Esophagus squamous epithelium (tissue), 5 donors: ENCODE measurements around the gene TRPM1. TPM values are rescaled to one million over a fixed set of nuclear protein-coding genes. Genes with fewer than 3 reads are reported as not detected.
A peak's percentile ranks its signal among the peaks of the same experiment; 100 is the strongest.

Source experiments
- DNase-seq: peaks from one replicate; lab custom pipeline; 2025; lab: John Stamatoyannopoulos, UW
- H3K27ac ChIP-seq, 4 donors: fragments of 200-600 bp; sonication (generic); one replicate each; pipeline ENCODE4 v1.5.1; 2016 to 2019; ENCODE audit warnings: mild to moderate bottlenecking in 1 of 4
- H3K27me3 ChIP-seq, 4 donors: fragments of 200-600 bp; sonication (generic); 1 replicate in 3 of 4; 2 replicates in 1 of 4; pipeline versions ENCODE4 v1.5.1 to v1.6.0; 2017 to 2021; ENCODE audit warnings: antibody characterized with exemption in 1 of 4
- H3K36me3 ChIP-seq, 3 donors: fragments of 200-600 bp; sonication (generic); one replicate each; pipeline ENCODE4 v1.5.1; 2016 to 2019
- H3K4me1 ChIP-seq, 3 donors: fragments of 200-600 bp; sonication (generic); one replicate each; pipeline ENCODE4 v1.5.1; 2017 to 2019
- H3K4me3 ChIP-seq, 4 donors: fragments of 200-600 bp; sonication (generic); 1 replicate in 3 of 4; 2 replicates in 1 of 4; pipeline ENCODE4 v1.5.1; 2016 to 2019; ENCODE audit warnings: mild to moderate bottlenecking in 2 of 4, moderate library complexity in 1 of 4
- H3K9me3 ChIP-seq, 3 donors: fragments of 200-600 bp; sonication (generic); one replicate each; pipeline ENCODE4 v1.5.1; 2016 to 2019
- POLR2A ChIP-seq, 4 donors: fragments of 450-650 bp; IDR thresholded peaks; one replicate each; pipeline ENCODE4 v1.6.1; 2017; ENCODE audit warnings: antibody characterized with exemption in 4 of 4, mild to moderate bottlenecking in 4 of 4, moderate library complexity in 3 of 4
- WGBS, 2 donors: methylation state at CpG; one replicate each; pipeline ENCODE4 v1.1.5; 2018; 5-methylcytosine and 5-hydroxymethylcytosine counted together
- intact Hi-C: fragments of 100-400 bp; cut with DNase I; formaldehyde crosslinking; loops from one replicate; pipeline ENCODE4 v1.15.0; 2022
- small RNA-seq, 4 donors: library from RNA; depleted of rRNA; stranded (forward); fragments of <200 nt; gene quantifications; one replicate each; pipeline ENCODE3, GENCODE V24; 2016
- total RNA-seq, 4 donors: library from RNA; depleted of rRNA; stranded (reverse); fragments of >200 nt; gene quantifications; one replicate each; pipeline ENCODE4 v1.1.0, GENCODE V29; 2016
- TF ChIP-seq, protein P1 (sequence below), 6 experiments: fragments of 450-650 bp in 4 of 6; fragments of 200-600 bp in 2 of 6; sonication (generic) in 2 of 6; IDR thresholded peaks; one replicate each; pipeline ENCODE4 v1.5.1; 2016 to 2019; ENCODE audit warnings: antibody characterized with exemption in 6 of 6, mild to moderate bottlenecking in 4 of 6, moderate library complexity in 4 of 6
- donor health status: DM: yes; HTN: yes; CAD: no.

Gene TRPM1
- total RNA-seq, 4 donors from 2014 or later: not detected

- Histone ChIP-seq H3K36me3 (peaks cover 28 to 100% (median 51%) of the 10 kb centered on the region in 3 donors), H3K4me1 (peaks cover 0 to 10% (median 0%) of the 10 kb centered on the region in 3 donors), H3K27ac (peak overlapping the region in 1 of 4 donors; percentile 30), H3K9me3 (no peaks in the 10 kb centered on the region), H3K27me3 (no peaks in the 10 kb centered on the region), H3K4me3 (no peak overlapping the region)
- no peak for DNase-seq
- no peak for TF ChIP-seq POLR2A (IDR thresholded peaks at IDR 0.05)
- TF ChIP-seq, protein P1, sequence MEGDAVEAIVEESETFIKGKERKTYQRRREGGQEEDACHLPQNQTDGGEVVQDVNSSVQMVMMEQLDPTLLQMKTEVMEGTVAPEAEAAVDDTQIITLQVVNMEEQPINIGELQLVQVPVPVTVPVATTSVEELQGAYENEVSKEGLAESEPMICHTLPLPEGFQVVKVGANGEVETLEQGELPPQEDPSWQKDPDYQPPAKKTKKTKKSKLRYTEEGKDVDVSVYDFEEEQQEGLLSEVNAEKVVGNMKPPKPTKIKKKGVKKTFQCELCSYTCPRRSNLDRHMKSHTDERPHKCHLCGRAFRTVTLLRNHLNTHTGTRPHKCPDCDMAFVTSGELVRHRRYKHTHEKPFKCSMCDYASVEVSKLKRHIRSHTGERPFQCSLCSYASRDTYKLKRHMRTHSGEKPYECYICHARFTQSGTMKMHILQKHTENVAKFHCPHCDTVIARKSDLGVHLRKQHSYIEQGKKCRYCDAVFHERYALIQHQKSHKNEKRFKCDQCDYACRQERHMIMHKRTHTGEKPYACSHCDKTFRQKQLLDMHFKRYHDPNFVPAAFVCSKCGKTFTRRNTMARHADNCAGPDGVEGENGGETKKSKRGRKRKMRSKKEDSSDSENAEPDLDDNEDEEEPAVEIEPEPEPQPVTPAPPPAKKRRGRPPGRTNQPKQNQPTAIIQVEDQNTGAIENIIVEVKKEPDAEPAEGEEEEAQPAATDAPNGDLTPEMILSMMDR (IDR thresholded peaks at IDR 0.05): no peak
- intact Hi-C loops: no loop called here
- WGBS, 2 donors: 42 to 69% methylated on average over 6 of the region's 7 CpGs
These were observed 147.7 kb downstream of the TRPM1 start for GRCh38 chr15:30953731-30954378.

- Histone ChIP-seq H3K36me3 (peaks cover 27 to 100% (median 45%) of the 10 kb centered on the region in 3 donors), H3K4me3 (no peak overlapping the region), H3K27ac (no peak overlapping the region), H3K9me3 (no peaks in the 10 kb centered on the region), H3K4me1 (peaks cover 0 to 10% (median 0%) of the 10 kb centered on the region in 3 donors), H3K27me3 (no peaks in the 10 kb centered on the region)
- TF ChIP-seq POLR2A (IDR thresholded peaks at IDR 0.05): no peak
- TF ChIP-seq, protein P1 (IDR thresholded peaks at IDR 0.05): no peak
- DNase-seq: no peak
- 92 to 95% methylated on average over 6 to 7 of the region's 7 CpGs for WGBS, 2 donors
- intact Hi-C loops: no loop called here
These were observed 148.3 kb downstream of the TRPM1 start for GRCh38 chr15:30953183-30953582.

Small RNA genes lying within 50 kb of the gene (small RNA-seq; reads per million reads assigned to genes)
- gene MIR211 (0 to 0.60 (median 0.19) reads per million in 4 donors), gene RNU6-466P (0 reads per million in 4 donors)

Other genes with a start within 250 kb of the TRPM1 start
- gene FAN1, start 197.8 kb downstream of the TRPM1 start, total RNA-seq: 10 to 100 TPM in 2 of 4 donors, 1 to 10 TPM in 2; 6.0 to 17.7 (median 10.2) TPM
- 10 to 100 TPM; 16.6 to 41.2 (median 28.0) TPM for gene MTMR10, start 110.1 kb downstream of the TRPM1 start, total RNA-seq
- gene KLF13, start 225.1 kb upstream of the TRPM1 start, total RNA-seq: 10 to 100 TPM; 16.4 to 54.6 (median 41.8) TPM